Stimulated activated CD8-positive, alpha-beta memory T cell treated with anti-CD3 and anti-CD28 coated beads, Interleukin-4, amount 100 ng/mL, for 1 hour (primary cell): Measurements from ENCODE around the gene RNF112.

ENCODE experiments used
- DNase-seq, 2 donors: peaks; one replicate each; pipeline ENCODE4 v3.0.0-alpha.2; 2020; ENCODE audit warnings: low read depth in 2 of 2, low spot score in 1 of 2

RNF112 gene

DNA sequence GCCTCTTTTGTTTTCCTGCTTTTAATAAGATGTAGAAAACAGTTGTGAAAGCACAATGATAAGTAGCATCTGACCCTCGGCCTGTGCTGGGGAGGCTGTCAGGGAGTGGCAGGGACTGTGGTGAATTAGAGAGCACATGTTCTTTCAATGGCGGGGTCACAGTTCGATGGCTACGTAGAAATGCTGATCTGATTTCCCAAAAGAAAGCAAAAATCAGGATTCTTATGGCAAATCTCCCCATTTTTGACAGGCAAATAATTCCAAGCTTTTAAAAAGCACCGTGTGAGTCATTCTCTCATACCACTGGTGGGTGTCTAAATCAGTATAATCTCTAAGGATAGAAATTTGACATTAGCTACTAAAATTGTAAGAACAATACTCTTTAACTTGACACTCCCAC, 36.9 kb upstream of the RNF112 start:
- DNase-seq, result no peak

DNA sequence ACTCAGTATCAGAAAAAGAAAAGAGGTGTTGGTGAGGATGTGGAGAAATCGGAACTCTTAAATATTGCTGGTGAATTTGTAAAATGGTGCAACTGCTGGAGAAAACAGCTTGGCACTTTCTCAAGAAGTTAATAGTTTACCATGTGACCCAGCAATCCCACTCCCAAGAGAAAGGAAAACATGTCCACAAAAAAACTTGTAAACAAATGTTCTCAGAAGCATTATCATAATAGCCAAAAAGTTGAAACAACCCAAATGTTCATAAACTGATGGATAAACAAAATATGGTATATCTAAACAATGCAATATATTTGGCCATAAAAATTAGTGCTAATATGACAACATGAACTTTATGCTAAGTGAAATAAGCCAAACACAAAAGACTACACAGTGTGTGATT, 35.3 kb upstream of the RNF112 start:
- DNase-seq, result no peak

DNA sequence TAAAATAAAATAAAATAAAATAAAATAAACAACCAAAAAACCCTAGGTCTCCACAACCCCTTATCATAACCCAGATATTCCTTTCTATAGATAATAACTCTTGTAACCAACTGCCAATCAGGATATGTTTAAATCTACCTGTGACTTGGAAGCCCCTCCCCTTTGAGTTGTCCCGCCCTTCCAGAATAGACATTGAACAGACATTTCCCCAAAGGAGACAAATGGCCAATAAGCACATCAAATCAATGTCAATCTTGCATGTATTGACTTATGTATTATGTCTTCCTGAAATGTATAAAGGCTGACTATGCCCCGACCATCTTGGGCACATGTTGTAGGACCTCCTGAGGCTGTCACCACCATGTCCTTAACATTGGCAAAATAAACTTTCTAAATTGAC, 34.2 kb upstream of the RNF112 start:
- no peak for DNase-seq

DNA sequence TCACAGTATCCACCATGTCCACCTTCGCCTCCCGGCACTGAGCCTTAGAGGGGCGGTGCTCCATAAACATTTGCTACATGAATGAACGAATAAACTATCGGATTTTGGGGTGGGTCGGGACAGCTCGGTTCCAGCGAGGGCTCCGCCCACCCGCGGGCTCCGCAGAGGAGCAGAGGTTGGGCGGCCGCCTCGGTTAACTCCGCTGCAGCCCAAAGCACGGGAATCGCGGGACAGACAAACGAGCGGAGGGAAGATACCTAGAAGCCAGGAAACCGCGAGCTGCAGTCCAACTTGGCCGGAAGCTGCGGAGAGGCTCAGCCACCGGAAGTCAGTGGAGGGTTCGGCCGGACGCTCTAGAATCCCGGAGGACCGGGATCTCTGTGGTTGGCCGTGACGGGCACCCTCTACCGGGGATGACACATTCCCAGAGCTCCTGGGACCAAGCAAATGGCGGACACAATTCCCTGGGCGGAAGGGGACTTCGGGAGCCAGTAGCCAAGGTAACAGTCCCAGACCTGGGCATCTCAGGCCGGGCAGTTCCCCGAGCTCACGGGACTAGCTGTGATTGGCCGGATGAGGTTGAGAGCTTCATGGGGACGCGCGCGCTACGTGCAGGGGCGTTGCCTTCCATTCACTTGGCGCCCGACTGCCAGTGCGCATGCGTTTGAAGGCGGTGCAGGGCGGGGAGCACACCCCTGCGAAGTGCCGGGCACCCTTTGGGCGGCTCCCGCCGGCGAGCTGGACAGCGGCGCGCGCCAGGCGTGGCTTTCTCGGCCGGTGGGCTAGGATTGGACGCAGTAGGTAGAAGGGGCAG, 33.2 kb upstream of the RNF112 start:
- peak; percentile 77 to 86 for DNase-seq

DNA sequence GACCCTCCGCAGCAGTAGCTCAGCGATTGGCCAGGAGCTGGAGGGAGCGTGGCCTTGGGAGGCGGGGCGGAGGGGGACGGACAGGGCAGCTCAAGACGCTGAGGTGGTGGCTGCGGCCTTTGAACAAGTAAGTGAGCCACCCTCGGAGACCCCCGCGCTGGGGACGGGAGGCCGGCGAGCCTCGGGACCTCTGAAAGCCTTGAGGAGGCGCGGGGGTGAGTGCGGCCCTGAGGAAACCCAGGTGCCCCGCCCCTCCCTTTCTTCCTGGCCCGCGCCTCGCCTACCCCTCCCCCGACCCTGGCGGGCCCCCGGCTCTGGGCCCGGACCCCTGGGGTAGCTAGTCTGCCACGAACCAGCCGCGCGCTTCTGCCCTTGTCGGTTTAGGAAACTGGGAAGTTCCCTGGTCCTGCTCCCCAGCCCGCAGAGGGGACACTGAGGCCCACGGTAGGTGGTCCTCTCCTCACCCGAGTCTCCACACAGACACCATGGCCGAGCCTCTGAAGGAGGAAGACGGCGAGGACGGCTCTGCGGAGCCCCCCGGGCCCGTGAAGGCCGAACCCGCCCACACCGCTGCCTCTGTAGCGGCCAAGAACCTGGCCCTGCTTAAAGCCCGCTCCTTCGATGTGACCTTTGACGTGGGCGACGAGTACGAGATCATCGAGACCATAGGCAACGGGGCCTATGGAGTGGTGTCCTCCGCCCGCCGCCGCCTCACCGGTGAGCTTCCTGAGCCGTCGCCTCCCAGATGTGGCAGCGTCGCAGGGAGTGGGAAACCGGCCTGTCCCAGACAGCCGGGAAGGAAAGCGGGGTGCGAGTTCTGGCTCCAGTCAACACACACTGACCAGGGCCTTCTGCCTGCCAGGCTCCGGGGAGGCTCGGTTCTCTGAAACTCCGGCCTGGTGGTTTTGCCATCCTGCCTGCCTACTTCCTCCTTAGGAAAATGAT, 32.3 kb upstream of the RNF112 start, which contains the start of gene MAPK7:
MAPK7 (plus strand) TSS at position 83 of the 945 bp plus-strand sequence; CDS start at position 486, 403 bp downstream.
- DNase-seq, result no peak

DNA sequence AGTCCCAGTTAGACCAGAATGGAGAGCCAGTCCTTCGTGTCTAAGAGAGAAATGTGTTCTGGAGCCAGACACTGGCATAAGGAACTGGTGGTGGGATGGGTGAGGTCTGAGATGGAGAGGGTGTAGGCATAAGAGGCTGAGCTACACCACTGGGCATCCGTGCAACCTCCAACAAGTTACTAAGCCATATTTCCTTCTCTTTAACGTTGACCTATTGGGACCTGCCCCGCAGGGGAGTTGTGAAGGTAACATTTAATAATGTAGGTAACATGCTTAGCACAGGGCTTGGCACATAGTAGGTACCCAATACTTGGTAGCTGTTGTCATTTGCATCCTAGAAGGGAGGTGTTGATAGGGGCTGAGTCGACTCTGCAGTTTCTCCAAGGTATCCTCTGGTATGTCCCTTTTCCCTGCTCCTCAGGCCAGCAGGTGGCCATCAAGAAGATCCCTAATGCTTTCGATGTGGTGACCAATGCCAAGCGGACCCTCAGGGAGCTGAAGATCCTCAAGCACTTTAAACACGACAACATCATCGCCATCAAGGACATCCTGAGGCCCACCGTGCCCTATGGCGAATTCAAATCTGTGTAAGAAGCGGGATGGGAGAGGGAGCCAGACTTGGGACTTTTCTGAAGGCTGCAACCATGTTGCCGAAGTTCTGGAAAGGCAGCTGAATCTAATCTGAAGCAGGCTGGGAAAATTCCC, 31.5 kb upstream of the RNF112 start:
- DNase-seq, result no peak

DNA sequence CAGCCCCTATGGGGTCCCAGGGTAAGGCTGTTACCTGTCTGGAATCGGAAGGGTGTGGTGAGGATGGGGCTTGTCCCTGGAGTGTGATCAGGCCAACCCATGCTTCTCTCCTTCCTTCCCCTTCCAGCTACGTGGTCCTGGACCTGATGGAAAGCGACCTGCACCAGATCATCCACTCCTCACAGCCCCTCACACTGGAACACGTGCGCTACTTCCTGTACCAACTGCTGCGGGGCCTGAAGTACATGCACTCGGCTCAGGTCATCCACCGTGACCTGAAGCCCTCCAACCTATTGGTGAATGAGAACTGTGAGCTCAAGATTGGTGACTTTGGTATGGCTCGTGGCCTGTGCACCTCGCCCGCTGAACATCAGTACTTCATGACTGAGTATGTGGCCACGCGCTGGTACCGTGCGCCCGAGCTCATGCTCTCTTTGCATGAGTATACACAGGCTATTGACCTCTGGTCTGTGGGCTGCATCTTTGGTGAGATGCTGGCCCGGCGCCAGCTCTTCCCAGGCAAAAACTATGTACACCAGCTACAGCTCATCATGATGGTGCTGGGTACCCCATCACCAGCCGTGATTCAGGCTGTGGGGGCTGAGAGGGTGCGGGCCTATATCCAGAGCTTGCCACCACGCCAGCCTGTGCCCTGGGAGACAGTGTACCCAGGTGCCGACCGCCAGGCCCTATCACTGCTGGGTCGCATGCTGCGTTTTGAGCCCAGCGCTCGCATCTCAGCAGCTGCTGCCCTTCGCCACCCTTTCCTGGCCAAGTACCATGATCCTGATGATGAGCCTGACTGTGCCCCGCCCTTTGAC, 30.3 kb upstream of the RNF112 start:
- DNase-seq, result no peak

DNA sequence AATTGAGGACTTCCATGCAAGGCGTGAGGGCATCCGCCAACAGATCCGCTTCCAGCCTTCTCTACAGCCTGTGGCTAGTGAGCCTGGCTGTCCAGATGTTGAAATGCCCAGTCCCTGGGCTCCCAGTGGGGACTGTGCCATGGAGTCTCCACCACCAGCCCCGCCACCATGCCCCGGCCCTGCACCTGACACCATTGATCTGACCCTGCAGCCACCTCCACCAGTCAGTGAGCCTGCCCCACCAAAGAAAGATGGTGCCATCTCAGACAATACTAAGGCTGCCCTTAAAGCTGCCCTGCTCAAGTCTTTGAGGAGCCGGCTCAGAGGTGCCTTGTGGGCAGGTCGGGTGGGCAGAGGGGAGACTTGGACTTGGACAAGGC, 29.7 kb upstream of the RNF112 start:
- no peak for DNase-seq

DNA sequence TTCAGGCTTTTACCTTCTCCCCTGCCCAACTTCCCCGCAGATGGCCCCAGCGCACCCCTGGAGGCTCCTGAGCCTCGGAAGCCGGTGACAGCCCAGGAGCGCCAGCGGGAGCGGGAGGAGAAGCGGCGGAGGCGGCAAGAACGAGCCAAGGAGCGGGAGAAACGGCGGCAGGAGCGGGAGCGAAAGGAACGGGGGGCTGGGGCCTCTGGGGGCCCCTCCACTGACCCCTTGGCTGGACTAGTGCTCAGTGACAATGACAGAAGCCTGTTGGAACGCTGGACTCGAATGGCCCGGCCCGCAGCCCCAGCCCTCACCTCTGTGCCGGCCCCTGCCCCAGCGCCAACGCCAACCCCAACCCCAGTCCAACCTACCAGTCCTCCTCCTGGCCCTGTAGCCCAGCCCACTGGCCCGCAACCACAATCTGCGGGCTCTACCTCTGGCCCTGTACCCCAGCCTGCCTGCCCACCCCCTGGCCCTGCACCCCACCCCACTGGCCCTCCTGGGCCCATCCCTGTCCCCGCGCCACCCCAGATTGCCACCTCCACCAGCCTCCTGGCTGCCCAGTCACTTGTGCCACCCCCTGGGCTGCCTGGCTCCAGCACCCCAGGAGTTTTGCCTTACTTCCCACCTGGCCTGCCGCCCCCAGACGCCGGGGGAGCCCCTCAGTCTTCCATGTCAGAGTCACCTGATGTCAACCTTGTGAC, 29.1 kb upstream of the RNF112 start:
- no peak for DNase-seq

DNA sequence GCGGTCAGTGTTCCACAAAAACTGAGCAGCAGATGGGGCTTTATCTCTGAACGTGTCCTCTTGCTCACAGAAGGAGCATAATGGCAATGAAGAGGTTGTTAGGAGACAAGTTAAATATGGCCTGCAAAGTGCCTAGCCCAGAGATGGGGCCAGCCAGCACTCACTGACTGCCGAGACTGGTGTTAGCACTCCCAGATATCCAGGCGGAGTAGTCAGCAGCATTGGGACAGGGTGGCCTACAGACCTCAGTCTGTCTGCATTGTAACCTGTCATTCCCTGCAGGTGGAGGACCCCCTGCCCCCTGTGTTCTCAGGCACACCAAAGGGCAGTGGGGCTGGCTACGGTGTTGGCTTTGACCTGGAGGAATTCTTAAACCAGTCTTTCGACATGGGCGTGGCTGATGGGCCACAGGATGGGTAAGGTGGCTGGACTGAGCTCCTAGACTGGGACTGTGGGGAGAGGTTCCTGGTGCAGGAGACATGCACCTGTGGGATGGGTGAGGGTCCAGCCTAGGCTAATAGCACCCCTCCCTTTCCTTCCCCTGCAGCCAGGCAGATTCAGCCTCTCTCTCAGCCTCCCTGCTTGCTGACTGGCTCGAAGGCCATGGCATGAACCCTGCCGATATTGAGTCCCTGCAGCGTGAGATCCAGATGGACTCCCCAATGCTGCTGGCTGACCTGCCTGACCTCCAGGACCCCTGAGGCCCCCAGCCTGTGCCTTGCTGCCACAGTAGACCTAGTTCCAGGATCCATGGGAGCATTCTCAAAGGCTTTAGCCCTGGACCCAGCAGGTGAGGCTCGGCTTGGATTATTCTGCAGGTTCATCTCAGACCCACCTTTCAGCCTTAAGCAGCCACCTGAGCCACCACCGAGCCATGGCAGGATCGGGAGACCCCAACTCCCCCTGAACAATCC, 28.2 kb upstream of the RNF112 start:
- DNase-seq, result no peak

DNA sequence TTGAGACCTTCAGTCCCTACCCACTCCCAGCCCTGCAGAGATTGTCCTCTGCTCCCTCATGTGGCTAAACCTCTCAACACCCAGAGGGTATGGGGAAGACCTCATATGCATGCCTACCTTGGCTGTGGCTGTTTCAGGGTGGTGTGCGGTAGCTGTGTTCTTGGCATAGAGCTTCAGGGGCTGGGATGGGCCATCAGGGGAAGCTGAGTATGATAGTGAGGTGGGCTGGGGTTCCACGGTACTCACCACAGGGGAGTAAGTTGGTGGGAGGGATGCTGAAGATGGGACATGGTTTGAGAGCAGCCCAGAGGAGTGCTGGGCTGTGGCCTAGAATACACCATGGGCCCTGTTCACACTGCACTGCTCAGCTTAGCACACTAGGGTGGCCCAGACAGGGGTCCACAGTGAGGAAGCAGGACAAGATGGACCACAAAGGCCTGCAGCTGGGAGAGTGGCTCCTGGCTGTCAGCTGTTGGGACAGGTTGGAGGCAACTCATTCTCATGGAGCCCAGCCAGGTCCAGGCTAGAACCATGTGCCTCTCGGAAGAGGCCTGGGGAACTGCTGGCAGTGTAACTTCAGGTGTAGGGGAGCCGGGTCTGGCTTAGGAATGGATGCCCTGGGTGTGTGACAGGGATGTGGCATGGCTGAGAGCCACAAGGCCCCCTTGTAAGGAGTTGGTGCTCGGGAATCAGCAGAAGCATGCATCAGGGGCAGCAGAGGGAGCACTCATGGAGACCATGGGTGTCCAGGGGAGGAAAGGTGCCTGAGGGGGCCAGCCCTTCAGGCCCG, 27.2 kb upstream of the RNF112 start:
- no peak for DNase-seq

DNA sequence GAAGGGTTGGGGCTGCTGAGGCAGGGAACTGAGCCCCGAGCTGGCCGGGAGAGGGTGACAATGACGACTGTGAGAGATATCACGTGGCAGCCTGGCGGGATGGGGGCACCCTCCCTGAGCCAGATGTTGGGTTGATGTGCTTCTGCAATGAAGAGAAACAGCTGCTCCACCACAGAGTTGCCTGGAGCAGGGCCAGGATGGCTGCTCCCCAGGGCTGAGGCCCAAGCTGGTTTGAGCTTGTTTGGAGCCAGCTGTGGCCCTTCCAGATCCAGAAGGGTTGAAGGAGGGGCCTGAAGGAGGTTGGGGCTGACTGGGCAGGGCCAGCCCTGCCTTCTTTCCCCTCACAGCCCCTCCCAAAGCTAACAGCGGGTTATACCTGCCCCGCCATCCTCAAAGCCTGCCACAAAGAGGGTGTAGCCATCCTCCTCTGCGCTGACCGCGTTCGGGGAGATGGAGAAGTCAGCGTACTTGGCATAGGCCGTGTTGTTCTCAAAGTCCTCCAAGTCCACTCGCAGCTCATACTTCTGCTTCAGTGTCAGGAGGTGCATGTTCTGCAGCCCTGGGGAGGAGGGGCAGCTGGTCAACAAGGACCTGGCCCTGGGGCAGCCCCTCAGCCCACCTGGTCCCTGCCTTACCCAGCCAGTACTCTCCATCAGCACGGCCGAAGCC, 26.2 kb upstream of the RNF112 start:
- no peak for DNase-seq

DNA sequence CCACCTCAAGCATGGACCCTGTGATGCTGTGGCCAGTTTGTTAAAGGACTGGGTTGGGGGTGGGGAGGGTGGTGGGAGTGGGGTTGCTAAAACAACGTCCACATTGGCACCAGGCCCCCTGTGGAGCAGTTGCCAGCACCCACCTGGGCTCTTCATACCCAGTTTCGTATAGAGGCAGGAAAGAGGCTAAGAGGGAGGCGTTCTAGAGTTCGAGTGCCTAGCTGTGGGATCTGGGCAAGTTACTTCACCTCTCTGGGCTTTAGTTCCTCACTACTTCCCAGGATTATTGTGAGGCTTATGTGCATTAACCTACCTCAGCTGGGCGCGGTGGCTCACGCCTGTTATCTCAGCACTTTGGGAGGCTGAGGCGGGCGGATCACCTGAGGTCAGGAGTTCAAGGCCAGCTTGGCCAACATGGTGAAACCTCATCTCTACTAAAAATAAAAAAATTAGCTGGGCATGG, 25.5 kb upstream of the RNF112 start:
- DNase-seq, result no peak

DNA sequence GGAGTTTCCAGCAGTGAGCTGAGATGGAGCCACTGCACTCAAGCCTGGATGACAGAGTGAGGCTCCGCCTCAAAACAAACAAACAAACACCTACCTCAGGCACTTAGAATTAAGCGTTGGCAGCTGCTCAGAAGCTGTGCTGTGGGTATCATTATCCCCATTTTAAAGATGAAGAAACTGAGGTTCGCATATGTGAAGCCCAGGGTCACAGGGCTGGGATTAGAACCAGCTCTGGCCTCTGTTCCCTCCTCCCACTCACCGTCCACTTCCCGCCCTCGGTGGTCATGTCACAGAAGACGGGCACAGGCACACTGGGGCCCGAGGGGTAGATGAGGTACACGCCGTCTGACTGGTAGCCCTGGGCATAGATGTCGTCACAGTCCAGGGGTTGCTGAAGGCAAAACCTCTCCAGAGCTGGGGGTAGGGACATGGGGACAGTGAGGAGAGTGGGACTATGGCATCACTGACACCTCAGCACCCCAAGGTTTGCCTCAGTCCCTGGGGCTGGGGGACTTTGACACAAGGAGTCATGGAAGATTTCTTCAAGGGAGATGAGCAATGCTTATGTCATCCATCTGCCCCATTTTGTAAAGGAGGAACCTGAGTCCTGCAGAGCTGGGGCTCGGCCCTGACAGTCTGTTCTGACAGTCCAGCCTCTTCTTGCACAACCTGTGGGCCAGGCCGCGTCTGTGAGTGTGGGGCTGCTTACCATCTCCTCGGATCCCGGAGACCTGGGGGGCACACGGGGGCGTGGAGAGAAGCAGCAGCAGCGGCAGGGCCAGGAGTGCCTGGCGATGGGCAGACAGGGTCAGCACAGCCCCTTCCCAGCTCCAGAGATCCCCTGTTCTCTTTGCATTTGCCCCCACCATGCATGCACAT, 24.7 kb upstream of the RNF112 start:
- no peak for DNase-seq

DNA sequence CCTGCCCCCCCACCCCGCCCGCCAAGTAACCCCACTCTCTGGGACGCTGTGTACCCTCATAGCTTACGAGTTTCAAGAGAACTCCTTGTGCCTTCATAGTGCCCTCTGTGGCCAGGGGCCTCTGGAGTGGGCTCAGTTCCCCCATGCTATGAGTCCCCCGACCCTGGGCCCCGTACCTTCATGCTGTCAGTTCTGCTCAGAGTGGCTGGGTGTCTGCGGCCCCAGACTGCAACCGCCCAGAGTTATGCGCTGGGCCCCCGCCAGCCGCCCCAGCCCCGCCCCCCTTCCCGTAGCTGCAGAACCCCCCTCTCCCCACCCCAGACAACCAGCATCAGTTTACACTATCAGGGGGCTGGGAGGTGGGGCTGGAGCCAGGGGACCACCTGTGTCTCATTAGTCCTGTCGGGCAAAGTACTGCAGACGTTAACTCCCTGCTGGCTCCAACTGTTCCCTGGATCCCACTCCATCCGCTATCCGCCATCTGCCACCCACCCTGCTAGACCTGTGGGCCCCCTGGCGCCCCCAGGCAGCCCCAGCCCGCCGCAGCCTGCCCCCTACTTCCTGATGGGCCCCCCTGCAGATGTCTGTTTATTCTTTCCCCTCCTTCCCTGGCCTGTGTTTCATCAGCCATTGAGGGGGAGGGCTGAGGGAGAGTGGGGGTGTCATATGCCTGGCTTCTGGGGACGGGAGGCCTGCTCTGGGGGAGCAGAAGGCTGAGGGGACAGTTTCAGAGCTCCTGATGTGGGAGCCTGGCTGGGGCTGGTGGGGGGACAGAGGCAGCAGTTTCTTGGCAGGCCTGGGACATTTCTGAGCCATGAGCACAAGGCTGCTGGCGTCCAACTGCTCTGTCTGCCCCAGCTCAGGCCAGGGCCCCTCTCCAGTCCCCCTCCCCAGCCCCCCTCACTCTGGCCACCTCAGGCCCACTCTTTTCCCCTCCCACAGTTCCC, 23.8 kb upstream of the RNF112 start, which contains the start of gene MFAP4:
MFAP4 (minus strand) TSS at position 217 of the 947 bp plus-strand sequence; CDS start at position 182, 35 bp downstream.
- DNase-seq, result no peak
